ENCODE measurements around the gene HSH2D. TPM values are rescaled to one million over a fixed set of nuclear protein-coding genes. Genes with fewer than 3 reads are reported as not detected.

Gene HSH2D
- total RNA-seq (1 to 10 TPM; 2.2 to 5.9 (median 3.6) TPM), polyA plus RNA-seq (10 to 100 TPM; 12.5 to 13.2 TPM)

- DNase-seq (peak; percentile 86 to 96 (median 89)), FAIRE-seq (no peak), ATAC-seq (peak; percentile 99 to 100 (median 100))
- Histone ChIP-seq H3K9me3 (no peaks in the 10 kb centered on the region), H3K27me3 (no peaks in the 10 kb centered on the region), H3K36me3 (peaks cover 0 to under 1% (median 0%) of the 10 kb centered on the region in 3 donors), H3K27ac (peak within 1 kb of the TSS; percentile 20 to 55 (median 28)), H3K4me1 (peaks cover 0 to 5% (median 0%) of the 10 kb centered on the region in 3 donors), H3K4me3 (peak within 1 kb of the TSS in 3 of 4 donors; percentile 1 to 49 (median 40))
- TF ChIP-seq CTCF (IDR thresholded peaks at IDR 0.05) = no peak
- WGBS, 2 donors = 16 to 18% methylated on average over 13 of the region's 13 CpGs
- intact Hi-C loops (cut with DNase I) = no loop called here
Observed at GRCh38 chr19:16143399-16144215, at the start of gene HSH2D. Gene HSH2D, plus strand, starts transcription at chr19:16143685. Its CDS starts 5,066 bp downstream, at chr19:16148751.

- ATAC-seq (no peak), FAIRE-seq (no peak), DNase-seq (peak in 1 of 6 donors; percentile 3)
- Histone ChIP-seq H3K4me3 (no peak overlapping the region), H3K36me3 (peaks cover 0 to 51% (median 5%) of the 10 kb centered on the region in 3 donors), H3K27ac (peak overlapping the region in 1 of 4 donors; percentile 5), H3K4me1 (no peaks in the 10 kb centered on the region), H3K9me3 (no peaks in the 10 kb centered on the region), H3K27me3 (no peaks in the 10 kb centered on the region)
- 64 to 74% methylated on average over 10 of the region's 10 CpGs for WGBS, 2 donors
- intact Hi-C loops (cut with DNase I) = no loop called here
- no peak for TF ChIP-seq CTCF (IDR thresholded peaks at IDR 0.05)
Observed at GRCh38 chr19:16094360-16095070, 49.0 kb upstream of the HSH2D start.

GRCh38 chr19:16095071-16095571 is 48.4 kb upstream of the HSH2D start:
- no peaks in the 10 kb centered on the region for H3K9me3 ChIP-seq
- no peak for TF ChIP-seq CTCF (IDR thresholded peaks at IDR 0.05)
- H3K4me1 ChIP-seq = no peaks in the 10 kb centered on the region
- no peak for FAIRE-seq
- H3K4me3 ChIP-seq = no peak overlapping the region
- H3K36me3 ChIP-seq = peaks cover 4 to 47% (median 5%) of the 10 kb centered on the region in 3 donors
- H3K27ac ChIP-seq = peak overlapping the region in 1 of 4 donors; percentile 5
- DNase-seq = peak in 1 of 6 donors; percentile 15
- intact Hi-C loops (cut with DNase I) = no loop called here
- ATAC-seq = no peak
- no peaks in the 10 kb centered on the region for H3K27me3 ChIP-seq
- 87 to 90% methylated on average over 13 of the region's 13 CpGs for WGBS, 2 donors

GRCh38 chr19:16096280-16096855 is 47.1 kb upstream of the HSH2D start:
- no peak for FAIRE-seq
- peak in 1 of 6 donors; percentile 4 for DNase-seq
- Histone ChIP-seq H3K36me3 (peaks cover 4 to 48% (median 5%) of the 10 kb centered on the region in 3 donors), H3K27ac (no peak overlapping the region), H3K4me1 (no peaks in the 10 kb centered on the region), H3K27me3 (no peaks in the 10 kb centered on the region), H3K4me3 (no peak overlapping the region), H3K9me3 (no peaks in the 10 kb centered on the region)
- WGBS, 2 donors = 90 to 91% methylated on average over 10 of the region's 10 CpGs
- ATAC-seq = peak in 1 of 4 donors; percentile 16
- no peak for TF ChIP-seq CTCF (IDR thresholded peaks at IDR 0.05)
- intact Hi-C loops (cut with DNase I) = no loop called here

Measured in pancreas (tissue), 10 donors.